EL (cell line): Measurements from ENCODE around the gene ELF2.
"Not testable (repeated sequence)": the region's sequence is repeated elsewhere in the genome, so short reads cannot be mapped to it uniquely, and the experiment has no call there.

Experiments
- DNase-seq: peaks from one replicate; pipeline ENCODE4 v3.0.0-alpha.2; 2016

ELF2 gene

DNA sequence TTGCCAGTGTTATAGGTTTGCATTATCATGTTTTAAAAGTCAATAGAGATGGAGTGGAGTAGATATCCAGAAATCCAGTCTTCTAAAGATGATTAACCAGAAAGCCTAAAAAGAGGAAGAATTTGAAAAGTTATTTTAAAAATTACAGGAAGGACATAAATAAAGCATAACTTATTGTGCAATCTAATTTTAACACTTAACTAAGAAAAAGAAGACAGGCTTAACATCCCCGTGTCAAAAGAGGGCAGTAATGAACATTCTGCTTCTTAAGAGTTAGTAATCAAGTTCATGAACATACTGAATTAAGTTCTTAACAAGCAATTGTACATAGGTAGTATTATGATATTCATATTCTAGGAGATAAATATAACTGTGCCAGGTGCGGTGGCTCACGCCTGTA, 39.3 kb downstream of the ELF2 start:
- DNase-seq, result no peak

DNA sequence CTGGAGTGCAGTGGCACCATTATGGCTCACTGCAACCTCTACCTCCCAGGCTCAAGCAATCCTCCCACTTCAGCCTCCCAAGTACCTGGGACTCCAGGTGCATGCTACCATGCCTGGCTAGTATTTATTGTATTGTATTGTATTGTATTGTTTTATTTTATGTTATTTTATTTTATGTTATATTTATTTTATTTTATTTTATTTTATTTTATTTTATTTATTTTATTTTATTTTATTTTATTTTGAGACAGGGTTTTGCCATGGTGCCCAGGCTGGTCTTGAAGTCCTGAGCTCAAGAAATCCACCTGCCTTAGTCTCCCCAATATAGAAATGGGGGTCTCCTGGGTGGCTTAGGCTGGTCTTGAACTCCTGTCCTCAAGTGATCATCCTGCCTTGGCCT, 42.6 kb downstream of the ELF2 start:
- no peak for DNase-seq

DNA sequence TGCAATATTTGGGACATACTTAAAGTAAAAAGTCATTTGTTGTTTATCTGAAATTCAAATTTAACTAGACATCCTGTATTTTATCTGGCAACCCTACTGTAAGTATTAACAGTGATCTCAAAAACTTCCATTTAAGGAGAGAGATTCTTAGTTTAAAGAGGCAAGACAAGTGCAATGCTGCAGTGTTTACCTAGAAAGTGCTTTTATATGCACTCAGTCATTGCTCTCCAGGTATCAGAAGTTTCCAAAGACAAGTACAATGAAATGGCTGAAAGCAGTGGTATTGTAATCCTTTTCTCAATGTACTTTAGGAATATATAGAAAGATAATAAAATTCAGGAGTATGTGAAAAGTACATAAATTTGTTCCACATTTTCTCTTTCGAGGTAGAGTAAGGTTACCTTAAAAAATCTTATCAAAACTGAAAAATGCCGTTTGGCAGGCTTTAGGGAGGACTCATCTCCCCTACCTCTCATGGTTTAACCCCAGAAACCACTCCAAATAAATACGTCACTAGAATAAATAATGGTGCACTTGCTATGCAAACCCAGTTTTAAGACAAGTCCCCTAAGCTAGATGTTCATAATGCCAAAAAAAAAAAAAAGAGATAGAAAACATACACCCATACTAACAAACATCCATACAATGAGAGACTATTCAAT, 45.7 kb downstream of the ELF2 start:
- no peak for DNase-seq

DNA sequence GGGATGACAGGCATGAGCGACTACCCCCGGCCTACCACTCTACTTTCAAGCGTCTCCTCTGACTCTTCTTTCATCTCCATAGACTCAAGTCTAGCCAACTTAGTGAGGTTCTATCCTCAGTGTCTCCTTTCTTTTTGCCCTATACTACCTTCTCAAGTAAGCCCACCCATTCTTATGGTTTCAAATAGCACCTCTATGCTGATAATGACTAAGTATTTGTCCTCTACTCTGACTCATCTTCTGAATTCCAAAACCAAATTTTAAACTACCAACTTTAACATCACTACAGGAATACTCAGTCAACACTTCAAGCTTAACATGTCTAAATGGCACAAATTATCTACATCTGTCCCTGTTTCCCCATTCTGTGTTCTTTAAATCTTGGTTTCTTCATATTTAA, 47.8 kb downstream of the ELF2 start:
- DNase-seq, result peak; percentile 2

DNA sequence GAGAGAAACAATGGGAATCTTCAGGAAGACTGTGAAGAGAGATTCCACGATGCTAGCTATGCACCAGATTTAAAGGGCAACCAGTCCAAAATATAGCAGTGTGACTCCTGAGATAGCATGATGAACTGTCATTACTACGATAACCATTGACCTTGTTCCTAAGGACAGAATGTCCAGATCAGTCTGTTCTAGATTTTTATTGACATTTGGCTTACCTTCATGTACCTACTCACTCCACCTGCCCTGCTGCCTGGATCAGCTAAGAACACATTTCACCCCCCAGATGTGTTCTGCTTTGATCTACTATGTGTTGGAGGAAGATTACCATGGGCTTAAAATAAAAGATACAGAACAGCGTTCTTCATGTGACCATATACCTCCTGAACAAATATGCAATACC, 50.1 kb downstream of the ELF2 start:
- no peak for DNase-seq

DNA sequence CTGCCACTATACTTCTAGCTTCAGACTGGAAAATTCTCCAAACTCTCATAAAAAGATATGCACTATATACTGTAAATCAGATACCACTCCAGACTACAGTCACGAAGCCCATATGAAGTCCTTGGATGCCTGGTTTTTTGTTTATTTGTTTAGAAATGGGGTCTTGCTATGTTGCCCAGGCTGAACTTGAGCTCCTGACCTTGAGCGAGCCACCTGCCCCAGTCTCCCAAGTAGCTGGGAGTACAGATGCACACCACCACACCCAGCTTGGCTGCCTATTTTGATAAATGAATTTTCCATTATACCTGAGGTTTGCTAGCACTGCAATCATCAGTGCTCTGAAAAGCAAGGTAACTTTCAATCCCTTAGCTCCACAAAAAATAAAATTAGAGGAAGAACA, 53.1 kb downstream of the ELF2 start:
- DNase-seq, result no peak

DNA sequence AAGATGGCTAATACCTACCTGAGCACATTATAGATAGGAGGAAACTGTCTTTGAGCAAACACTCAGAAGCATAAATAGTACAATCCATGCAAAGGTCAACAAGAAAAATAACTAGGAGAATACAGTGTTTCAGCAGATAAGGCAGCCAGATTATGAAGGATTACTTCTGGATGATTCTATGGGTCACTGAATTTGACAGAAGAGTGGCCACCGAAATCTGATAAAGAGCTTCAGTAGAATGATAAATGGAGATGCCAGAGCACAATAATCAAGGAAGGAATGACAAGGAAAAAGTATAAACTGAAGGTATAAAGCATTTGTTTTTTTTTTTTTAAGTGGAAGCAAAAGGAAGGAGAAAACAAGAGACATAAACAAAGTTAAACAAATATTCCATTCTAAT, 58.7 kb downstream of the ELF2 start:
- no peak for DNase-seq

DNA sequence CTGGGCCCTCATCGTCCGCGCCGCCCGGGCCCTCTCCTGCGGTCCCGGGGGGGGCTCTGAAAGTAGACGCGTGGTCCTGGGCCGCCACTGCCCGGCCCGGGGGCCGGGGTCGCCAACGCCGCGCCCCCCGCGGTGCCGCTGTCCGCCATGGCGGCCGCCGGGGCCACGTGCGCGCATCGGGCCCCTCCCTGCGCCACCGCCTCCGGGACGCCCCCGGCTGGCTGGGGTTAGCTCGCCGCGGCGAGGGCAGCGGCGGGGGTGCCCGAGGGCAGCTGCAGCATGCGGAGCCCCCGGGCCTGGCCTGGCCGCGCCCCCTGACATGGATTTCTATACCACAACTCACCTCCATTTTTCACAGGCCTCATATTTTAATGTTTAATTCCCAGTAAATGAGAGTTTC, 61.8 kb downstream of the ELF2 start:
- no peak for DNase-seq

DNA sequence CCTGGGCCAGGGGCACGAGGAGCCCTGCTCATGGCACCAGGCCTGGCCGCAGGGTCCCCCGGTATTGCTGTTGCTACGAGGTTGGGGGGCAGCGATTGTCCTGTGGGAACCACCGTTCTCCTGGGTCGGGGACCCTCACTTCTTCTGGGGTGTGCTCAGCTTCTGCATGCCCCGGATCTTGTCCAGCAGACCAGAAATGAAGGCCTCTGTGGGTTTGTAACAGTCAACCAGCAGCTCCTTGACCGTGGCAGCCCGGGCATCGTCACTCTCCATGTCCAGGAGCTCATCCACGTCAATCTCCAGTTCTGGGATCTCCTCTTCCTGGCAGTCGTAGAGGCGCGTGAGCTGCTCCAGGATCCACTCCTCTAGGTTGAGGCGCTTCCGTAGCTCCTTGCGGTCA, 62.2 kb downstream of the ELF2 start:
- not testable (repeated sequence) for DNase-seq

DNA sequence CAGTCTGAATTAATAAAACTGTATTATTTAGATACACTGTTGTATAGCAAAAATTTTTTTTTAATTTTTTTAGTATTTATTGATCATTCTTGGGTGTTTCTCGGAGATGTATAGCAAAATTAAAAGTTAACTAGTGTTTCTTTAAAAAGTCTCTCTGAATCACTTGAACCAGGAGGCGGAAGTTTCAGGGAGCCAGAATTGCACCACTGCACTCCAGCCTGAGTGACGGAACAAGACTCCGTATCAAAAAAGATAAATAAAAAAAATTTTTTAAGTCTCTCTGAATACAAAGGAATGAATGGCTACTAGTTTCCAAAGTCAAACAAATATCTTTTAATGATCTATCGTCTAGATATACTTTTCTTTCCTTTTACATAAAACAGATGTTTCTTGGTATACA, 64.4 kb downstream of the ELF2 start:
- DNase-seq, result no peak

DNA sequence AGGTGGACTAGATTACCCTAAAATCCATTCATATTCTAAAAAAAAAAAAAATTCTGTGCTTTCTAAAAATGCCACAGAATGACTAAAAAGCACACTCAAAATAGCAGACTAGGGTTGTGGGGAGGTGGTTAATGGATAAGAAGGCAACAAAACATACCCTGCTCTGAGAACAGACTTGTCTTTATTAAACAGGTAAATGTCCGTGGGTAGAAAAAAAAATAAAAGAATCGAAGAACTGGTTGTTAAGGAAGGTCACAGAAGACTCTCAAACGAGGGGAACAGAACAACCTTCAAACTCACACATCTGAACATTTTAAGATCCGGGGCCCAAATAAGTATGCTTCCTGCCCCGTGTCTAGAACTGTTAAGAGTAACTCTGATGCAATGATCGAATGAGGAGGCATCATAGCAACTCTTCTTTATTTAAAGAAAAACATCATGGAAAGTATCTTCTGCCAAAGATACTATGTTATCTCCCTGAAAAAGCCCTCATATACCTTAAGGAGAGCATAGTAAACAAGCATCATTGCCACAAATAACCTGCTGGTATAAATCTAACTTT, 68.4 kb downstream of the ELF2 start:
- DNase-seq, result no peak

DNA sequence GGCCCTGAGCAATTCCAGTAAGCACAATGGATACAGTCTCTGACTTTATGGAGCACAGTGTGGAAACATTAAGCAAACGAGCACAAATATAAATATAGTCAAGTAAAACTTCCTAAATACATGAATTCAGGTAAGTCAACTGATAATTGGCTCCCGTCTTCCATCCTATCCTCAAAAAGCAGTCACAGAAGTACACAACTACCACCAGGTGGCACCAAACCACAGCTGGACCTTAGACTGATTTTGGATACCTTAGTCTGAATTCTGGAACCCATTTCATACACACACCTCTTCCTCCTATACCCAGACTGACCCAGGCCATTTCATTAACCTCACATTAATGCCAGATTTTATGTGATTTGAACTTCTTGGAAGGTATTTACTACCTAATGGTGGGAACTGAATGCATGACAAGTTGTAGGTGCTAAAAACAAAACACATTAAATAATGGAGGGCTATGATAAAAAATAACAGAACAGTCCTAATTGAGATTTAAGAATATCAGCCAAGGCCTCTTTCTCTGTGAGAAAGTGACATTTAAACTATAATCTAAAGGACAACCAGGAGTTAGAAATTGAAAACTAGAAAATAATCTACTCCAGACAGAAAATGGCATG, 77.5 kb downstream of the ELF2 start:
- peak; percentile 75 for DNase-seq

DNA sequence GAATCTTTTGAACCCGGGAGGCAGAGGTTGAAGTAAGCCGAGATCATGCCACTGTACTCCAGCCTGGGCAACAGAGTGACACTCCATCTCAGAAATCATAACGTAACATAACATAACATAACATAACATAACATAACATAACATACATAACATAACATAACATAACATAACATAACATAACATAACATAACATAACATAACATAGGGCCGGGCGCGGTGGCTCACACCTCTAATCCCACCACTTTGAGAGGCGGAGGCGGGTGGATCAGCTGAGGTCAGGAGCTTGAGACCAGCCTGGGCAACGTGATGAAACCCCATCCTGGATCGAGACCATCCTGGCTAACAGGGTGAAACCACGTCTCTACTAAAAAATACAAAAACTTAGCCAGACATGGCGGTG, 84.7 kb downstream of the ELF2 start:
- no peak for DNase-seq

DNA sequence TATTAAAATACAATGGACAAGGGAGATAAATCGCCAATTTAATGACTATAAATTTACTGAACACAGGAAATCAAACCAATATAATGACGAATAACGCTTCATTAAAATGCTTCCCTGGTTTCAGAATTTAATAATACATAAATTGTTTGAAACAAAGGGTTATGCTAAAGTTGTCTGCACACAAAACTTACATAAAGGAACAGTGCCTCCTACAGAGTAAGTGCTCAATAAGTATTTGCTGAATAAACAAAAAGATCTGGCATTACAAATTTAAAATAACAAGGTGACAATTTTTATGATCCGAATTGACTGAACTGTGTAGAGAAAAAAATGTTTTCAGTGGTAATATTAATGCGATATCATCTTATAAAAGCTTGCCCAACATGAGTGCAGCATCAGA, 91.9 kb downstream of the ELF2 start:
- DNase-seq, result peak; percentile 6

DNA sequence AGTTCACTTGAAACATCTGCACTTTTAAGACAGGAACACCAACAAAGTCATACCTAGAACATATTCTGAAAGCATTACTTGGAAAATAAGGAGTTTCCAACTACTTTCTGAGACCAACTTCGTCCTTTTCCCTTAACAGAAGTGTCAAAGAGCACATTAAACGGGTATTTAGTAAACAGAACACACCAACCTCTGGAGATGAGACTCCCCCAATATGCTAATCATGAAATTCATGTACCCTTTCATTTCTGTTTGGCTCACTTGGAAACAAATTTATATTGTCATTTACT, 92.3 kb downstream of the ELF2 start:
- no peak for DNase-seq

DNA sequence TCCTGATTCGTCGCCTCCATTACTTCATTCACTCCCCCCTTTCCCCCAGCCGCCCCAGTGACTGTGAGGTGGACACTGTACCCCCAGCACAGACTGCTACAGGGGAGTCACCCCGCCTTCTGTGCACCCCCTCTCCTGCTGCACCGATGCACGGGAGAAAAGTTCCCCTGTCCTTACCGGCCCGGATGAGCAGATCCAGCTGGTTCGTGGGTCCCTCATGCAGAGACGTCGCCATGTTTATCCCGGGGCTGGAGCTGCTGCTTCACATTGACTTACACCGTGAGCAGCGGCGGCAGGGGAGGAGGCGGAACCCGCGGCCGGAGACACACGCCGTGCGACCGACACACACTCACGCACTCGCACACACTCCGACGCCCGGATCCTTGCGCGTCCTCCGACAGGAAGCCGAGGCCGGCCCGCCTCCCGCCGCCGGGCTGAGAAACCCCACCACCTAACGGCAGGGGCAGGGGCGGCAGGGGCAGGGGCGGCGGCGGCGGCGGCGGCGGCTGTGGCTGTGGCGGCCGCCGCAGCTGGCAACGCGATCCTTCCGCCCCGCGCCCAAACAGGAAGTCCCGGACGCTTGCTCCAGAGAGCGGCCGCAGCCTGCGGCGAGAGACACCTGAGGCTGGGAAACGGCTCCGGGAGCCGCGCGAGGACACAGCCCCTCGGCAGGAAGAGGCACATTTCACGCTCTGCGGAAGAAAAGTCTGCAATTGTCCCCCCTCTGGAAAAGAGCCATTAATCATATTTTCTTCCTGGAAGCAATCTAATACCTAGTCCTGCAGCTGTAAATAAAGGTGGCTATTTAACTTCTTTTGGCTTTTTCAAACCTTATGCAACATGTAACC, 92.8 kb downstream of the ELF2 start:
- peak; percentile 90 for DNase-seq

DNA sequence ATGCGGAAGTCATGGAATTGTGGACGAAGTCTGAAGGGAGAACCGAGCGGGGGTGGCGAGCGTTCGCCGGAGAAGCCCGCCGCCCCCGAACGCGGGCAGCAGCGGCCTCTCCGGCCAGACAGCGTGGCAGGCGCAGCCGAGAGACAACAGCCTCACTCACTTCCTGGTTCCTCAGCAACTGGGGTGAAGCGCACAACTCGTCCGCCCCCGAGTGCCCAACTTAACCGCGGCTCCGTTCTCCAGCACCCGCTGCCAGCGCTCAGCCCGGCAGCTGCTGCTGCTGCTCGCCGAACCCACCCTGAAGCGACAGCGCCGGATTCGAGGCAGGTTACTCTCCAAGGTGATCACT, 93.4 kb downstream of the ELF2 start:
- peak; percentile 71 for DNase-seq

DNA sequence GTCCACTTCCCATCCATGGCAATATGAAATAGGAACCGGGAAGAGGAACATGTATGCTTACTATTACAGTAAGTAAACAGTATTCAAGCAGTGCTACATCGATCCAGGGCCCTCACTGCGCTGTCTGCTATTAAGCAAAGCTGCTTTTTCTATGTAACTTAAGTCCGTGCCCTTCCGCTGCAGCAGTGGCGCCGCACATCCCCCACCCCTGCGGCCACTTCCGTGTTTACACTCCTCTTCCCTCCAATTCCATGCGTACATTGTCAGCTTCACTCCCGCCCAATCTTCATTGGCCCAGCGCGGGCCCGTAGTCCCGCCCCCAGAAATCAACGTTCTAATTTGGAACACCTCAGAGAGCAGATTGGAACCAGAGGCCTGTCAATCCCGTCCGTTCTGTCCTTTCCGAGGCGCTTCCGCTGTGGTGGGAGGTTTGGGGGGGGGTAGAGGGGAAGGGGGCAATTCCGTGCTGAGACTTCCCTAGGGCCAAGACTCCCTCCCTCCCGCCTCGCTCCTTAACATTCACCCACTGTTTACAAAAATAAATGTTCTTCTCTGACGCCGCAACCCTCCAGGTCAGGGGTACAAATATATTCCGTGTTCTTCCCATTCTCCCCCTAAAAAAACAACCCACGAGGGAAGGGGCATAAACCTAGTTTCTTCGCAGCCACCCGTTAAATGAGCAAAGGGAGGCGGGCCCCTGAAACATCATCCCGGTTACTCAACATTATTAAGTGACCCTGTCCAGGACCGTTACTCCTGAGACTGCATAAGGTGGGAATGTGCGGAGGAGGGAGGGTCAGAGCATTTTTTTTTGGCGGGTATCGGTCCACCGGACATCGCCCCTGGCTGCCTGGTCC, 94.0 kb downstream of the ELF2 start:
- DNase-seq, result peak; percentile 99

DNA sequence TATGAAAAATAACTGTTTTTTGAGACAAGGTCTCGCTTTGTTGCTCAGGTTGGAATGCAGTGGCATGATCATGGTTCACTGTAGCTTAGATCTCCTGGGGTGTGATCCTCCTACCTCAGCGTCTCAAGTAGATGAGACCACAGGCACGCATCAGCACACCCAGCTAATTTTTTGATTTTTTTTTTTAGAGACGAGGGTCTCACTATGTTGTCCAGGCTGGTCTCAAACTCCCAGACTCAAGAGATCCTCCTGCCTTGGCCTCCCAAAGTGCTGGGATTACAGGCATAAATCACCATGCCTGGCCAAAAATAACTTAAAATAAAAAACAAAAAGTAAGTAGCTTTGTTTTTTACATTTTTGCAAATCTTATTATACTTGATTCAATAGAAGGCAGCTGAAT, 98.1 kb downstream of the ELF2 start:
- DNase-seq, result no peak

DNA sequence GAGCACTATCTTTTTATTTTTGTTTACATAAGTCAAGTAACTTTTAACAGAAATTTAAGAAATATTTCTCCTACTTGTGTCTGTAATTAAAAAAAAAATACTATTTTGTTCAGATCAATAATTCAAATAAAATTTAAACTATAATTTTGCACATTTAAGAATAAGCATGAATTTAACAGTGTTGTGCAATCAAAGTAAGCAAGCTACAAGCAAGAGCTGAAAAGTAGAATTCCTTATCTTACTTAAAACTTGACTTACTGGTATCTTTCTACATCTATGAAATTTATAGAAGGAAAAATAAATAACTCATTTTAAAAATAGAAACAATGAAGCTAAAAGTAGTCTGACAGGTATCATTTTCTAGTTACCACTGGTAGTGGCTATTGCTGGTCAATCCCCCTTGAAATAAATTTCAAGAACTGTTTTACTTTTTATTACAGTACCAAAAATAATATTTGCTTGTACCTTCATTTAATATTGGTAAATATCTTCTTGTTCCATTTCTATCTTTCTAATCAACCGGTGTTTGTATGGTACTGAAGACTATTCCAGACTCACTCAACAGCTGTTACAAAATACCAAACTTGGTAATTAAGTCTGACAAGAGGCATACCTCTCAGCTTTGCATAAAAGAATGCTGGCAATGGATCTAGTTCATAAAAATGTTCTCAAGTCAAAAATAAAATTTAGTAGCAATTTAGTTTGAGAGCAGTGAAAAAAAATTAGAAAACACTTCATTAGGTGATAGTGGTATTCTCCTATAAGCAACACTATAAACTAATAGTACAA, 99.3 kb downstream of the ELF2 start:
- DNase-seq, result no peak

DNA sequence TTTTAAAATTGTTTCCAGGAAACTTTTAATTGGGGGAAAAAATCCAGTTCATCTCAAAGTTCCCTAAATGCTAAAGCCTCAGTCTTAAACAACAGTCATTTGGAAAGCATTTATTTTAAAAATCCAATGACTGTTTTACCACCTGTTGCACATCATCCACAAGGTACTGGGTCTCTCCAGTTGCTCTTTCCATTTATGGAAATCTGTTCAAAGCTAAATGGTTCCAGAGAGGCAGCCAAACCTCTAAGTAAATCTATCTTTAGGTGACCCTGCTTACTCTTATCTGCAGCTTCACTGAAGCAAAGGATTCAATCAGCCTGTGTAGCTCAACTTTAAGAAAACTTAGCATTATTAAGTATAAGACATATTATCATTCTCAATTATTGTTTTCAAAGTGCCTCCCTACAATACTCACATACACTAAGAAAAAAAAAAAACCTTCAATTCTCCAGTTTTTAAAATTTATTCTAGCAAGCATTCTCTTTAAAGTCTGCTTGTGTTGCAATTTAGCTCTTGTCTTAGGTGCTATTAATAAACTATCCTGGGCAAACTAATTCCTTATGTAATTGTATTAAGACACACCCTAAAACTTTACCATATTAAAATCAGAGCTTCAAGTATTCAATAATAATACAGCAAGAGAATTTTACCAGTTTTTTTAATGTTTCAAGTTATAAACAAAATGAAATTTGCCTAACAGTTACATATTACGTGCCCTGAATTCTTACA, 100.8 kb downstream of the ELF2 start:
- no peak for DNase-seq

DNA sequence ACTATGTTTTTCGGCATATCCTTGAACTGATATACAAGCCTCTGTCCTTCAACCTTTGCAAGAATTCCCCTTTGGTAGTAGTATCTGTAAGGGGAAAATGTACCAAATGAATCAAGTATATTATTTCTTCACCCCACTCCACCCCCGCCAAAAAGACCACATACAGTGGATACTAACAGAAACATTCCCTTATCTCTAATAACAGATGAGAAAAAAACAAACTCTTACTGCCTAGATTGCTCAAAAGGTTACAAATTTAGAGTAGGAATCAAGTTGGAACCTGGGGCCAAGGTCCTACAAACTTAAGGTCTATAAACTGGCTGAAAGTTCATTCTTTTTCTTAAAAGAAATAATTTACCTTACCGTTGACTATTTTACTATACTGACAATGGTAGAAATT, 116.4 kb downstream of the ELF2 start:
- DNase-seq, result no peak
